Body of pancreas (tissue), 4 donors: Measurements from ENCODE around the gene AP1M1.

ENCODE experiments used
- CTCF ChIP-seq, 7 experiments: fragments of 450-650 bp in 4 of 7; fragments of 200-600 bp in 3 of 7; sonication (generic) in 3 of 7; IDR thresholded peaks; one replicate each; pipeline ENCODE4 v1.5.1; 2016 to 2019; ENCODE audit warnings: antibody characterized with exemption in 7 of 7
- POLR2A ChIP-seq, 3 donors: fragments of 450-650 bp; IDR thresholded peaks; one replicate each; pipeline ENCODE4 v1.6.1; 2016; ENCODE audit warnings: antibody characterized with exemption in 3 of 3, mild to moderate bottlenecking in 2 of 3

- peak in 4 of 7 experiments; percentile 3 to 21 (median 15) for TF ChIP-seq CTCF (IDR thresholded peaks at IDR 0.05)
- no peak for TF ChIP-seq POLR2A (IDR thresholded peaks at IDR 0.05)
Measured at GRCh38 chr19:16185768-16186123, 12.0 kb upstream of the AP1M1 start.
